Common myeloid progenitor, CD34-positive (primary cell): ENCODE data around the gene ORMDL1.

Experiments
- CTCF ChIA-PET: fragments of 350-600 bp; sonication (Branson Sonifier 250); formaldehyde crosslinking; loops from one replicate; lab custom pipeline; 2021; ENCODE audit warnings: antibody characterized with exemption; lab: Charles Lee
- POLR2A ChIA-PET: fragments of 350-600 bp; sonication (Branson Sonifier 250); formaldehyde crosslinking; loops from one replicate; lab custom pipeline; 2021; ENCODE audit warnings: antibody characterized with exemption; lab: Charles Lee
- DNase-seq, 3 donors: peaks; one replicate each; pipeline versions ENCODE4 v3.0.0 to v3.0.0-alpha.2; 2013
- H3K27ac ChIP-seq, 2 experiments: 1 replicate in 1 of 2; 2 replicates in 1 of 2; pipeline ENCODE4 v1.7.0; 2013; ENCODE audit warnings: inconsistent platforms in 2 of 2, low read length in 2 of 2, mild to moderate bottlenecking in 2 of 2, low read depth in 1 of 2, moderate library complexity in 1 of 2; ENCODE audit not compliant: severe bottlenecking in 2 of 2, insufficient read depth in 1 of 2, poor library complexity in 1 of 2
- H3K27me3 ChIP-seq, 5 experiments: replicated peaks in 2 of 5; 1 replicate in 3 of 5; 2 replicates in 2 of 5; pipeline versions ENCODE4 v1.6.1 to v1.7.0; 2013; ENCODE audit warnings: low read length in 4 of 5, mild to moderate bottlenecking in 2 of 5, moderate library complexity in 2 of 5, inconsistent platforms in 1 of 5; ENCODE audit not compliant: insufficient read depth in 5 of 5, control insufficient read depth in 4 of 5
- H3K36me3 ChIP-seq, 4 experiments: 1 replicate in 2 of 4; 2 replicates in 2 of 4; pipeline versions ENCODE4 v1.6.1 to v1.7.0; 2013; ENCODE audit warnings: low read length in 3 of 4, control low read depth in 1 of 4, mild to moderate bottlenecking in 1 of 4; ENCODE audit not compliant: control insufficient read depth in 4 of 4, insufficient read depth in 4 of 4
- H3K4me1 ChIP-seq, 4 experiments: 1 replicate in 3 of 4; 2 replicates in 1 of 4; pipeline versions ENCODE4 v1.6.1 to v1.7.1; 2013; ENCODE audit warnings: low read length in 3 of 4, mild to moderate bottlenecking in 3 of 4, control low read depth in 1 of 4, inconsistent platforms in 1 of 4, moderate library complexity in 1 of 4; ENCODE audit not compliant: control insufficient read depth in 4 of 4, insufficient read depth in 4 of 4; ENCODE audit errors: control extremely low read depth in 1 of 4
- H3K4me3 ChIP-seq, 7 experiments: 1 replicate in 4 of 7; 2 replicates in 3 of 7; pipeline versions ENCODE4 v1.5.1 to v1.7.0; 2013; ENCODE audit warnings: mild to moderate bottlenecking in 7 of 7, low read length in 6 of 7, moderate library complexity in 6 of 7, inconsistent platforms in 2 of 7, low read depth in 2 of 7, control low read depth in 1 of 7; ENCODE audit not compliant: insufficient read depth in 4 of 7, control insufficient read depth in 1 of 7; ENCODE audit errors: extremely low read depth in 1 of 7
- H3K9me3 ChIP-seq, 5 experiments: 1 replicate in 4 of 5; 2 replicates in 1 of 5; pipeline versions ENCODE4 v1.6.1 to v1.7.1; 2013; ENCODE audit warnings: low read length in 4 of 5, mild to moderate bottlenecking in 2 of 5, inconsistent platforms in 1 of 5, low read depth in 1 of 5, moderate library complexity in 1 of 5; ENCODE audit not compliant: control insufficient read depth in 4 of 5, insufficient read depth in 2 of 5; ENCODE audit errors: control extremely low read depth in 1 of 5
- WGBS: methylation state at CpG from one replicate; pipeline ENCODE4 v1.1.5; 2013; ENCODE audit not compliant: insufficient coverage; 5-methylcytosine and 5-hydroxymethylcytosine counted together

The ORMDL1 gene

DNA sequence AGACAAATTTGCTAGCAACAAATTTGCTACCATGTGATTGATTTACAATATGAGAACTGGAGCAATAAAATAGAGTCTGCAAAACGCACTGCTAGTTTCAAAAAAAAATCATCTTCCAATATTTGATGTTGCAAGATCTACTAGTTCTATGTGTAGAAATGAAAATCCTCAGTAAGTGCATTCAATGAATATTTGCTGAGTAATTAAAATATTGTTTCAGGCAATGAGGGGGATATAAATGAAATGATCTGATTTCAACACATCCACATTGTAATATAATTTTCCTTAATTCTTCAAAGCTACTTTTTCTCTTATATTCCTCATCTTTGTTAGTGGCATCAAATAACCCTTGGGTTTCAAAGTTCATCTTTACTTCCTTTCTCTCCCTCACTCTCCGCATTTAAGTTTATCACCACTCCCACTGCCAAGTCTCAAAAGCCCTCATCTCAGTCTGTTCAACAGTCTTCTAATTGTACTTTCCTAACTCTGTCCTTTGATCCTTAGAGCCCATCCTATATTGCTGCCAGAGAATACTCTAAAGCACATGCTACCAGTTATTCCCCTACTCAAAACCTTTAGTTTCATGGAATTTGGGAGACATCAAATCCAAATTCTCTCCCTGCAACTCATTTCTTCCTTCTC, 27.7 kb downstream of the ORMDL1 start:
- POLR2A ChIA-PET, result no interaction called here
- Histone ChIP-seq H3K4me1 (peaks cover 0 to 6% (median 4%) of the 10 kb centered on the region in 4 experiments), H3K36me3 (peaks cover 8 to 28% (median 11%) of the 10 kb centered on the region in 4 experiments), H3K4me3 (no peak overlapping the region), H3K9me3 (no peaks in the 10 kb centered on the region), H3K27me3 (no peaks in the 10 kb centered on the region), H3K27ac (no peak overlapping the region)
- CTCF ChIA-PET, result interaction anchor here (1.1 to 1.3 kb wide), 3 partner anchors 81 to 315 kb away, joined by 3 to 4 read pairs (median 3); no protein-coding TSS in a partner anchor
- WGBS, result 100% methylated on average over 2 of the region's 2 CpGs
- DNase-seq, result no peak

DNA sequence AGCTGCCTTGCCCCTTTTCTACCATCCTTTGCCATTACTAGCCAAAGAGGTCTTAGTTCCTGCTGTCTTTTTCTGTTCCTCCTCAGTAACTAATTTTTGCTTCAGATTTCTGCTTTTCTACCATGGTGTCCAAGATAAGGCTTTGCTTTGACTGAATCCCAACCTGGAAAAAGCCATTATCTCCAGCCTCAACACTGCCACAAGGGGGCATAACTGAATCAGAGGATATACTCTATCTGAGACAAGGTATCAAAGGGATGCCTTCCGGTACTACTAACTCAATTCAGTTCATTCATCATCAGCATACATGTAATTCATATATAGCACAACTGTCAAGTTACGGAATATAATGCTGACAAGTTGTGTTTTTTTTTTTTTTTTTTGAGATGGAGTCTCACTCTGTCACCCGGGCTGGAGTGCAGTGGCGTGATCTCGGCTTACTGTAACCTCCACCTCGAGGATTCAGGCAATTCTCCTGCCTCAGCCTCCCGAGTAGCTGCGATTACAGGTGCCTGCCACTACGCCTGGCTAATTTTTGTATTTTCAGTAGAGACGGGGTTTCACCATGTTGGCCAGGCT, 33.0 kb downstream of the ORMDL1 start:
- H3K27ac ChIP-seq, result no peak overlapping the region
- no peaks in the 10 kb centered on the region for H3K9me3 ChIP-seq
- no peak overlapping the region for H3K4me3 ChIP-seq
- H3K36me3 ChIP-seq, result peaks cover 8 to 39% (median 14%) of the 10 kb centered on the region in 4 experiments
- peak; percentile 43 to 63 (median 60) for DNase-seq
- H3K4me1 ChIP-seq, result no peaks in the 10 kb centered on the region
- no peaks in the 10 kb centered on the region for H3K27me3 ChIP-seq
- ChIA-PET CTCF (interaction anchor here (0.8 to 6.6 kb wide), 15 partner anchors 11 to 340 kb away, joined by 3 to 49 read pairs (median 4); partner anchors contain the start of gene OSGEPL1), POLR2A (no interaction called here)
- WGBS, result 97% methylated on average over 5 of the region's 10 CpGs

DNA sequence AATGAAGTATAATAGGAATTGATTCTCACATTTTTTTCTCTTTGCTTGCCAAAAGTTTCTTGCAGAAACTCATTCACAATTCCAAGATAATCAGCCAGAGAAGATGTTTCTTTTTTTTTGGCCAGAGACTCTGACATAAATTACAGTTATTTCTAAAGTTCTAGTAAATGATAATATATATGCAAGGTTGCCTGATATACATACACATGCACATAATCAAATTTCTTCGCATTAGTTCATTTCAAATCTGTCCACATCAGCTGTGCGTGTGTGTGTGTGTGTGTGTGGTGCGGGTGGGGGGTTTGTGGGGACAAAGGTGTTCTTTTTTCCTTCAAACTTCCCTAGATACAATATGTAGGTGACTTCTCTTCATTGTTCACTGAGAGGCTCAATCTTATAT, 54.7 kb downstream of the ORMDL1 start:
- ChIA-PET POLR2A (no interaction called here), CTCF (interaction anchor here (0.7 to 1.2 kb wide), 2 partner anchors 33 to 775 kb away, joined by 3 to 4 read pairs; partner anchors contain the start of gene OSGEPL1)
- Histone ChIP-seq H3K27ac (no peak overlapping the region), H3K4me1 (no peaks in the 10 kb centered on the region), H3K9me3 (no peaks in the 10 kb centered on the region), H3K4me3 (no peak overlapping the region), H3K36me3 (no peaks in the 10 kb centered on the region), H3K27me3 (no peaks in the 10 kb centered on the region)
- WGBS, result no CpG with 5 or more reads among the region's 3 CpGs
- no peak for DNase-seq

DNA sequence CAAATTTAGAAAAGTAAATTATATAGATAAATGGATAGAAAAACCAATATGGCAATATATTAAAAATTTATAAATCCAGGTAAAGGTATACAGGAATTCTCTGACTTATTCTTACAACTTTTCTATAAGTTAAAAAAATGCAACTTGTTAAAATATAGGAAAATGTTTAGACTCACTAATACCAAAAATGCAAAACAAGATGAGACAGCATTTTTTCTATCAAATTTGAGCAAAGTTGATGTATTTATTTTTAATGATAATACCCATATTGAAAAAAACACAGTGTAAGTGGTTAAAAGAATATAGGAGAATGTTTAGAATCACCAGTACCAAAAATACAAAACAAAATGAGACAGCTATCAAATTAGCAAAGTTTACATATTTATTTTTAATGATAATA, 57.3 kb downstream of the ORMDL1 start:
- DNase-seq, result no peak
- POLR2A ChIA-PET, result no interaction called here
- Histone ChIP-seq H3K9me3 (no peaks in the 10 kb centered on the region), H3K4me1 (no peaks in the 10 kb centered on the region), H3K36me3 (no peaks in the 10 kb centered on the region), H3K27me3 (no peaks in the 10 kb centered on the region), H3K27ac (no peak overlapping the region), H3K4me3 (no peak overlapping the region)
- CTCF ChIA-PET, result interaction anchor here (1.2 kb wide), 1 partner anchor 32 kb away, joined by 3 read pairs; no protein-coding TSS in a partner anchor

DNA sequence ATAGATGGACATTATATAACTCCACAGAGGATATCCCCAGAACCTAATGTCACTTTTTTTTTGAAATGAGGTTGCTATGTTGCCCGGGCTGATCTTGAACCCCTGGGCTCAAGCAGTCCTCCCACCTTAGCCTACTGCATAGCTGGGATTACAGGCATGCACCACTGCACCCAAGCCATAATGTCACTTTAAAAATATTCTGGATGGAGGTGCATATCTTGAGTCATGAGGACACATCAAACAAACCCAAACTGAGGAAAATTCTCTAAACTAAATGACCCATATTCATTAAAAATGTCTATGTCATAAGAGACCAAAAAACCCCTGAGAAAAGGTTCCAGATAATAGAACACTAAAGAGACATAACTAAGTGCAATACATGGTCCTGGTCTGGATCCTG, 57.9 kb downstream of the ORMDL1 start:
- Histone ChIP-seq H3K9me3 (no peaks in the 10 kb centered on the region), H3K4me1 (no peaks in the 10 kb centered on the region), H3K27me3 (no peaks in the 10 kb centered on the region), H3K36me3 (no peaks in the 10 kb centered on the region), H3K27ac (no peak overlapping the region), H3K4me3 (no peak overlapping the region)
- CTCF ChIA-PET, result no interaction called here
- POLR2A ChIA-PET, result no interaction called here
- no CpG with 5 or more reads among the region's 1 CpG for WGBS
- no peak for DNase-seq

DNA sequence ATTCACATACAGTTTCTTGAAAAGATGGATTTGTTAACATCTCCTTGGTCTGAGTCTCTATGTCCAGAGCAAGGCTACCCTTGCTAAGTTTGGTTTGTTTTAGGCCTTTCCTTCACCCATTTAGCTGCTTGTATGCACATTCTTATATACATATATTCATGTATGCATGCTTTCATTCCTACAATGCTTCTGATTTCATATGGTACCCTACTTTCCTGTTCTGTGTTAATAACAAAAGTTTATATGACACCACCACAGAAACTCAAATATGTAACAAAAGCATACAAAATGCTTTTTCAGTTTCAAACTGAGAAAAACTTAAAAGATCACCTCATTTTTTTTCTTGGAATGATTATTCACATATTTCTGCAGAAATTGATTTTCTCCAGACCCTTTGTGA, 60.9 kb downstream of the ORMDL1 start:
- H3K36me3 ChIP-seq, result peaks cover 0 to 3% (median 0%) of the 10 kb centered on the region in 4 experiments
- no peaks in the 10 kb centered on the region for H3K9me3 ChIP-seq
- no peak for DNase-seq
- H3K27ac ChIP-seq, result no peak overlapping the region
- CTCF ChIA-PET, result interaction anchor here (0.7 to 1.0 kb wide), 2 partner anchors 20 to 26 kb away, joined by 3 read pairs; no protein-coding TSS in a partner anchor
- H3K4me1 ChIP-seq, result no peaks in the 10 kb centered on the region
- POLR2A ChIA-PET, result no interaction called here
- no peaks in the 10 kb centered on the region for H3K27me3 ChIP-seq
- H3K4me3 ChIP-seq, result no peak overlapping the region
